UCSD-AML1 (cell line): ENCODE results near the gene RAC3.

Source experiments
- DNase-seq: peaks from one replicate; lab custom pipeline; 2025; ENCODE audit not compliant: unreplicated experiment; lab: John Stamatoyannopoulos, UW

The RAC3 gene

DNA sequence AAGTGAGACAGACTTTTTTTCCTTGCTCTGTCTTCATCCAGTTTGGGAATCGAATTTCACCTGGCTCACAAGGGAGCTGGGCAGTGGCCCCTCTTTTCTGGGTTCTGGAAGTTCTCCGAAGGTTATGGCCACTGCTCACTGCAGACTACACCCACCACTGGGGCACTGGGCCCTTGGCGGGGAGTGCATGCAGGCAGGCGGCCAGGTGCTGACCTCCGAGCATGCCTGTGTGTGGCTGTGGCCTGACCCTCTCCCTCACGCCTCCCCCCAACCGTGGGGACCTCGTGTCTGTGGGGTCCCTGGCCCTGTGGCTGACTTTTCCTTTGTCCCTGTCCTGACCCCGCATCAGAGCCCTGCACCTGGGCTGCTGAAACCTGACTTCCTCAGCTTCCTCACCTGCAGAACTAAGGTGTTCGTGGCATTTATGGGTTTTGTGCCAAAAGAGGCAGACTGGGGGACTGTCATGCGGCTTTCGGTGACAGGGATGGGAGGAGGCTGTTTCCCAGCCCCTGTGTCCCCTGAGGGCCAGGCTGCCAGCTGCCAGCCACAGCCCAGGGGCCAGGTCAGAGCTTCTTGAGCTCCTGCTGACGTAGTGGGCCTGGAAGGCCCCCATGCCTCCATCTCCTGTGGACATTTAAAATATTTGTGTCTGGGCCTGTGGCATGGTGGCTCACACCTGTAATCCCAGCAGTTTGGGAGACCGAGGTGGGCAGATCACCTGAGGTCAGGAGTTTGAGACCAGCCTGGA, 32.6 kb upstream of the RAC3 start:
- no peak for DNase-seq

DNA sequence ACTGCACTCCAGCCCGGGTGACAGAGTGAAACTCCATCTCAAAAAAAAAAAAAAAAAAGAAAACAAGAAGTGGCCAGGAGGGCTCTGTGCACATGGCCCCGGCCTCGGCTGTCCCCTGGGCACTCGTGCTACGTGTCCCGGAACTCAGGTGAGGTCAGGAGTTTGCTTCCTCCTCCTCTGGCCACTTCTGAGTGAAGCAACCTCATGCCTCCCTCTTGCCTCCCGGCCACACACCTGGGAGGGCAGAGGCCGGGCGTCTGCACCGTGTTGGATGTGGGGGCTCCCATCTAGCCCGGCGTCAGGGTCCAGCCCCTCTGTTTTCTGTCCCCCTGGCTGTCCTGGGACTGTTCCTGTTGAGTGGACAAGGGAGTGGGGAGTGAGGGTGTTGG, 31.9 kb upstream of the RAC3 start:
- no peak for DNase-seq

DNA sequence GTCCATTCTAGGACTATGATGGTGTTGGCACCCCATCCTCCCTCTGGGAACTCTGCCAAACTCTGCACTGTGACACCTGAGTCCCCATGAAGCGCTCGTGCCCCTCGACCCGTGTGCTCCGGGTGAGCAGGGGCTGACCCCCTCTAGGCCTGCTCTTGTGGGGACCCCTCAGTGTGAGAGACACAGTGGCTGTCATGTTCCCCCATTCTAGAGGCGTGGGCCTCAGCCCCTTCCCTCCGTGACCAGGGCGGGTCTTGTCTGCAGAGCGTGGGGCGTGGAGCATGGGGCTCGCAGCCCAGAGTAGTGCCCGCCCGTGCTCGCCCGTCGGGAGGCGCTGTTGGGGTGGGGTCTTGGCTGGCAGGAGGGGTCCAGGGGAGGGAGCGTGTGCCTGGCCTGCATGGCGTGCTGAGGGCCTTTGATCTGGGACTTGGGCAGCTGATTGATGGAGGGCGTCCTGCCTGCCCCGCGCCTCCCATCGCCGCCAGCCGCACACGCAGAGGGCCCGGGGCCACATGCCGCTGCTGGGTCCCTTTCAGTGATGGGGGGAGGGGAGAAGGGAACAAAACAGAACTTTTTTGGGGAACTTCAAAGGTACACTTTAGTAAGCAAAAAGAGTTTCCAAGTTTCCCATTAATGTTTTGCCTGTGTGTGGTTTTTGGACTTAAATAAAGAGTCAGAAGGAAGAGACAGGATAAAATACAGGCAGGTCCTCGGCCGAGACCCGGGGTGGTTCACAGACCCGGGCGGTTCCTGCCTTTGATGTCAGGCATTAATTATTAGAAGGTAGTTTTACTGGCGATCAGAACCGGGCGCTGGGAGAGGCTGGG, 31.3 kb upstream of the RAC3 start:
- DNase-seq: no peak

DNA sequence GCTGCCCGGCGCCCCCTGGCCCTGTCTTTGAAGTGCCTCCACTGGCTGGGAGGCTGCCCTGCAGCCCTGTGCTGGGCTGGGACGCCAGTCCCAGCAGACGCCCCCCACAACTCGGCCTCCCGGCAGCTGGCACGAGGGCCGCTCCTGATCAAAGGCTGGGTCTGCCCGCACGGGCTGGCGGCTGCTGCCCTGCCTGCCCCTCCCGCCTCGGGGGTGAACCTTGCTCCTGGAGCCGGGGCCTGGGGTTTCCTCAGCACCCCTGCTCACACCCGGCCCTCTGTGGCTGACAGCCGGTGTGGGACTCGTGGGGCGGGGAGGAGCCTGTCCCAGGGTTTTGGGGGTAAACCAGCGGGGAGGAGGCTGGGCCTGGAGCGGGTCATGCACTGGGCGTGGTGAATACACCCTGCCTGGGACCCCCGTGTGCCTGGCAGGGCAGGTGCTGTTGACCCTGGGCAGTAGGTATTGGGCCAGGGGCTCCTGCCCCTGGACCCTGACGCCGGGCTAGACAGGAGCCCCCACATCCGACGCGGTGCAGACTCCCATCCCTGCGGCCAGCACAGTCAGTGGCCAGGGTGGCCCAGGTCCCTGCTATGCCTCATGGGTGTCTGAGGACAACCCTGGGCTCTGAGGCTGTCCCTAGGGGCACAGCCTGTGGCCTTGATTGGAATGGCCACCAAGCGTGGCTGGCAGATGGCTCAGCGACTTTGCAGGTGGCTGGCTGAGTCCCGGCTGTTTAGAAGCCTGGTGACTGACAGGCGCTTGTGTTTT, 30.5 kb upstream of the RAC3 start:
- DNase-seq: no peak

DNA sequence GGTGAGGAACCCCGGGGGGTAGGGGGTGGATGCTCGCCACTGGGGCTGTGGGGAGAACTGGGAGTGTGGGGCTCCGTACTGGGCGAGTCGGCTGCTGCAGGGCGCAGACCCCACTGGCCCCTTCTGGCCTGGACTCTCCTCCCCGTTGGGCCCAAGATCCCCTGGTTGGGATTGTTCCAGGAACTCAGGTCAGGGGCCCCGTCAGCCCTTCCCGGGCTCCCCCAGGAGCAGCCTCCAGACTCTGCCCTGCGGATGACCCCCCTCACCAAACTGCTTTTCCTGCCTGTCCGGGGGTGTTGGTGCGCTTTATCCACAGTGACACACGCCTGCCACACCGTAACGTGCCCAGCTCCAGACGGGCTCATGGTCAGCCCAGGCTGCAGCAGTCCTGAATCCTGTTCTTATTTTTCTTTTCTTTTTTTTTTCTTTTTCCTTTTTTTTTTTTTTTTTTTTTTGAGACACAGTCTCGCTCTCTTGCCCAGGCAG, 29.9 kb upstream of the RAC3 start:
- DNase-seq: no peak

DNA sequence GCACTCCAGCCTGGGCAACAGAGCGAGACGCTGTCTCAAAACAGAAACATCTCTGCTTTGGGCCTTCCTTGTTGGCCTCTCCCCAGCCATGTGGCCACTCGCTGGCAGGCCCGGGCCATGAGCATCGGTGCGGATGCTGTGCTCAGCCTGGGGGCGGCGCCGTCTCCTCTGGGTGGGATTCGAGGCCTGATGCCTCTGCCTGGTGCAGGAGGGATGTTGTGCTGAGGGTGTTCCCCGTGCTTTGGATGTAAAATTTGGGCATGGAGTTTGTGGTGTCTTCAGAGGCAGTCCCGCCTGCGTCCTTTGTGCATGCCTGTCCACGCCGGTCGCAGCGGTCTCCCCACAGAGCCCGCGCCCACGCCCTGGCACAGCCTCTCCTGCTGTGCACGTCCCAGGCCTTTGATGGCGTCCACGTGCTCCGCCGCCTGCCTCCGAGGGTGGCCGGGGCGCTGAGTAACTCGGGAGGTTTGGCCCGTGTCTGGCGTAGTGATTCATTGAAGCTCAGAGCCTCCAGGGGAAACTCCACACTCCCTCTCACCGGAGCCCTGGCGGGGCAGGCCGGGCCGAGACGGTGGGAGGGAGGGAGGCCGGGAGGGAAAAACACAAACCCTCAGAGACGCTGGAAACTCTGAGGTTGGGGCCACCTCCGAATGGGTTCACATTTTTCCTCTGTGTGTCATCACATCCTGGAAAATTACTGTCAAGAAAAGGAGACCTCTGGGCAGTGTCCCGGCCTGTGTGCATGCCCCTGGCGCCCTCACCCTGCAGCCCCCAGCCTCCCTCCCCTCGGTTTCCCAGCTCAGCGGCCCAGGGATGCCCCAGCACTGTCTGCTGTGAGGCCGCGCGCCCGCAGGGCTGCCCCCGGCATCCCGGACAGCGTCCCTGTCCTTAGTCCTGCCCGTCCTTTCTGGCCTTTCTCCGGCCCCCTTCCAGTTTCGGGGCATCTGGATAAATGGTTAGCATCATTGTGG, 27.8 kb upstream of the RAC3 start:
- DNase-seq: no peak

DNA sequence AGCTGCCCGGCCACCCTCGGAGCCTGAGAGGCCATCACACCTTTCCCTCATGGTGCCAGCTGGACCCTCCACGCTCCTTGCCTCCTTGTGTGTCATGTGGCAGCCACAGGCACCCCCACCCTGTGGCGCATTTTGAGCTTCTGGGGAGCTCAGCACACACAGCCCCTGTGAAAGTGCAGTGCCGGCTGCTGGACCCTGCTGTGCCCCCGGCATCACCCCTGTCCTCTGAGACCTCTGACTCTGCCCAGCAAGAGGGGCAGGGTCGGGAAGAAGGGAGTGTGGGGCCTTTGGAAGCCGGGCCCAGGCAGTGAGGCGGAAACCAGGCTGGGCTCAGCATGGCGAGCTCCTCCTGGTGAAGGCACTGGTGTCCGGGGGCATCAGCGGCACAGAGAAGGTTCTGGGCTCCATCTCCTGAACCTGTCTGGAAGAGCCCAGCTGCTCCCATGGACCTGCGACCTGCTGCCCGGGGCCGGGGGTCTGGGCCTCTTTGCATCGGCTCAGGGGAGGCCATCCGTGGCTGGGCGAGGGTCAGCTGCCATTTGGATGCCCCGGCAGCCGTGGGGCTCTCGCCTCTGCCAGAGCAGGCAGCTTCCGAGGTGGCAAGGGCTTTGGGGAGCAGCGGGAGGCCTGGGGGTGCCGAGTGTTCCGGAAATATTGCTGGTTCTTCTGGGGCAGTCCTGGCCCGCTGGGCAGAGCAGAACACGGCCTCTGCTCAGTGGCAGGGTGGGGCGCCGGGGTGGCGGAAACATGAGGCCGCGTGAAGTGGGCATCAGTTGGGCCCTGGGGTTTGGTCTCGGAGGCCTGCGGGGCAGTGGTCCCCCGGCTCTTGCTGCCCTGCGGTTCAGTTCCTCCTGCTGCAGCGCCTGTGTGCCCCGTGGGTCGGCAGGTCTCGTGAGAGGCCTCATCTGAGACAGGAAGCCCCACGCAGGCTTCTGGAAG, 26.7 kb upstream of the RAC3 start:
- DNase-seq: no peak

DNA sequence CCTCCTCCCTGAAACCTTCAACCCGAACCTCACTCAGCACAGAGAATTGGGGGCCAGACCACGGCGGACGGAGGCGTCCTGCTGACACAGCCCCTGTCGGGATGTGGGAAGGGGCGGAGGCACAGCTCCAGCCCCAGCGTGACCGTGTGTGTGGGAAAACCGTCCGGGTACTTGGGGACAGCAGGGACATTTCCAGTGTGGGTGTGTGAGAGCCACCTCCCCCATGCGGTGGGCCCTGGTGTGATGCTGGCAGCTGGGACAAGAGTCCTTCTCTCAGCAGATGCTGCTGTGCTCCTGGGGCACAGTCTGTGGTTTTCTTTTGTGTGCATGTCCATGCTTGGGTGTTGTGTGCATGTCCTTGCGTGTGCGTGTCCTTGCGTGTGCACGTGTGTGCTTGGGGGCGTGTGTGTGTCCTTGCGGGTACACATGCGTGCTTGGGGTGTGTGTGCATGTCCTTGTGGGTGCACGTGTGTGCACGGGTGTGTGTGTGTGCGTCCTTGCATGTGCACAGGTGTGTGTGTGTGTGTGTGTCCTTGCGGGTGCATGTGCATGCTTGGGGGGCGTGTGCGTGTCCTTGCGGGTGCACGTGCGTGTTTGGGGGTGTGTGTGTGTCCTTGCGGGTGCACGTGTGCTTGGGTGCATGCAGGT, 25.7 kb upstream of the RAC3 start:
- DNase-seq: no peak

DNA sequence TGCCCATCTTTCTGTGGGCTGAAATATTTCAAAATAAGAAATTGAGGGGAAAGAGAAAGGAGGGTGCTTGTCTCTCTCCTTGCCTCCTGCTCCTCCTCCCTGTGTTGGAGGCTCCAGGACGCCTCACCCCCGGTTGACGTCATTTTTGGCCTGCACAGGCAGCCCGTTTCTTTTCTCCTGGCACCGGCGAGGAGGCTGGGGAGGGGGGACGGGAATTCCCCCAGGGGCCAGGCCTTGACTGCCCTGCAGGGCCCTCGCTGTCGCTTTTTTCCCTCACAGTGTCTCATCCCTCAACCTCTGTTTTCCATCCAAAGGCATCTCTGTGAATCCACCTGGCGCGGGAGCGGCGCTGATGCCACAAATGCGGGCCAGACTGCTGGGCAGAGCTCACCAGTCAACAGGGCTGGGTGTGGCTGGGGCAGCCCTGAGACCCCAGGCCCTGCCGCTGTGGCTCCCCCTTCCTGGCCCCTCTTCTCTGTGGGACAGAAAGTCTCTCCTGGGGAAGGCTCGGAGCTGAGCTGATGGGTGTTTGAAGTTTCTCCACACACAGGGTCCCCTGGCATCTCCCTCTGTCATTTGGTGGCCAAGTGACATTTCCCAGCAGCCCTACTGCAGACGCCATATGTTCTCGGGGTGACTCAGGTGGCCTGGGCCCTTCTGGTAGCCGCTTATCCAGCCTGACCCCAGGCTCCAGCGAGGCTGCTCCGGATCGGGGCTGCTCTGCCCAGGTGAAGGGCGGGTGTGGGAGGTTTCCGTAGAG, 24.8 kb upstream of the RAC3 start:
- DNase-seq: no peak

DNA sequence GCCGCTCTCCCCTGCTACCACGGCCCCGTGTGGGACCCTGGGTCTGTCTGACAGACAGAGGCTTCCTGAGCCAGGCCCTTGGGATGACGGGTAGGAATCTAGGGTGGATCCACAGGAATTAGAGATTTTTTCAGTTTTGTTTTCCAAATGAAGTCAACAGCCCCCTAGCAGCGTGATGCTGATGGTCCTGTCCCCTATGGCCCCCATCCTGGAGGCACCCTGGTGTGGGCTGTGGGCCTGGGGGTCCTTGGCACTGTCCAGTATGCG, 24.3 kb upstream of the RAC3 start:
- DNase-seq: no peak

DNA sequence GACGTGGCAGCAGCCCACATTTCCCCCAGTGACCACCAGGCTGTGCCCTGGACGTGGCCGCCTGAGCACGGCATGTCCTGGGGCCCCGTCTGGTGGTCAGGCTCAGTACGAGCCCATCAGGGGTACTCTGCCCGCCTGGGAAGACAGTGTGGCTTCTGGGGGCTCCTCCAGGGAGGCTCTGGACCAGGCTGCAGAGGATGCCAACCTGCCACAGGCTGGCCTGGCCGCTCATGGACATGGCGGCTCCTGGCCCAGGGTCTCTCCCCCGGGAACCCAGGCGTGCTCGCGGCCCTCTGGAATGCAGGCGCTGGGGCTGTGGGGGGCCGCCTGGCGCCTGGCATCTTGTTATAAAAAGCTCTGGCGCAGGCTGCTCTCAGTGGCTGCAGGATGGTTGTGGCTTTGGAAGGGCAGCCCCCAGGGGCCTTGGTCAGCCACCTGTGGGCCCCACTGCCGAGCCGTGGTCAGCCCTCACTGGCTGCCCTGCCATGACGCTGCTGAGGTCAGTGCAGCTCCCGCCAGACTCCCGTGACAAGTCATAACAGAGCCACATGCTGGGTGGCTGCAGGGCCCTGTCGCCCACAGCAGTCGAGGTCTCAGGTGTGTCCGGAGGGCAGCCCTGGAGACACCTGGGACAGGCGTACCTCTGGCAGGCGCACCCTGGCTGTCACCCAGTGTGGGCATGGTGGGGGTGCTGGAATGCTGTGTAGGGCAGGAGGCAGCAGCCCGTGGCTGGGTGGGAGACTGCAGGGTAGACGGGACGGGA, 23.8 kb upstream of the RAC3 start:
- DNase-seq: no peak

DNA sequence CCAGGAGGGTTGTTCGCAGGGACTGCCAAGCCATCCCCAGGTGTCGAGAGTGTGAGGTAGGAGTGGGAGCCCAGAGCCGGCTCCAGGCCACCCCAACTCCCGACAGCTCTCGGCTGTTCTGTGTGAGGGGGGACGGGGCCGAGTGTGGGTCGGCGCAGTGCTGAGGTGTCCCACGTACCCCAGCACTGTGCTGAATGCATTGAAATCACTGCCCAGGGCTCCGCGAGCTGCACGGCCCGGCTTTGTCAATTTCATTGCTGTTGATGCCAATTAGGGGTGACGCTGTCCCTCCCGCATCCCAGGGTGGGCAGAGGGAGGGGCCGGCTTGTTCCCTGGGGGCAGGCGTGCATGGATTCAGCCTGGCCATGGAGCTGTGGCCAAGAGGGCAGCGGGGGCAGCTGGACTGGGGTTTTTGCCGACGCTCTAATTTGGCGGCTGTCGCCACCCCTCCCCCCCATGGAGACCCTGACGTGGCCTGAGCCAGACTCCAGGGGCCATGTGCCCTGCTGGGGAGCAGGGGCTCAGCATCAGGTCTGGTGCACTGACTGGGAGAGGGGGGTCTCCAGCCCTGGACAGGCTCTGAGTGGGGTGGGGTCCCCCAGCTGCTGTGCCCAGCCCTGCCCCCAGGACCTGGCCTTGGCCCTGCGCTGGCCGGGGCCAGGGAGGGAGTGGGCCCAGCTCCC, 23.1 kb upstream of the RAC3 start:
- no peak for DNase-seq

DNA sequence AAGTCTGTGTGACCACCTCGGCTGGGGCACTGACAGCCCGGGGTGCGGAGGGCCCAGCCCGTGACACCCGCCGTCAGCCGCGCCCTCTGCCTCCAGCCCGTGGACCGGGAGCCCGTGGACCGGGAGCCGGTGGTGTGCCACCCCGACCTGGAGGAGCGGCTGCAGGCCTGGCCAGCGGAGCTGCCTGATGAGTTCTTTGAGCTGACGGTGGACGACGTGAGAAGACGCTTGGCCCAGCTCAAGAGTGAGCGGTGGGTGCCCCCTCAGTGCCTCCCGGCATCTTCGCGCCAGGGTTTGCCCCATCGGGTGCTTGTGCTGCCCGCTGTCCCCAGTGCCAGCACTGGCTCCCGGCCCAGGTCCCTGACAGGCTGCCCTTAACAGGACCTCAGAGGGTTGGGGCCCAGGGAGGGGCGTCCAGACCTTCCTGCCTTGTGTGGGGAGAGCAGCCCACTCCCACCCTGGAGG, 22.5 kb upstream of the RAC3 start:
- DNase-seq: no peak

DNA sequence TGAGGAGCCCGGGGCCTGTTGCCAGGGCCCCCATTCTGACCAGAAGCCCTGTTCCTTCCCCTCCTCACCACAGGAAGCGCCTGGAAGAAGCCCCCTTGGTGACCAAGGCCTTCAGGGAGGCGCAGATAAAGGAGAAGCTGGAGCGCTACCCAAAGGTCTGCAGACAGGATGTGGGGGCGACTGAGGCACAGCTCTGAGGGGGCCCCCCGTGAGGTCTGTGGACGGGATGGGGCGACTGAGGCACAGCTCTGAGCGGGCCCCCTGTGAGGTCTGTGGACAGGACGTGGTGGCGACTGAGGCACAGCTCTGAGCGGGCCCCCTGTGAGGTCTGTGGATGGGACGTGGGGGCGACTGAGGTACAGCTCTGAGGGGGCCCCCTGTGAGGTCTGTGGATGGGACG, 22.1 kb upstream of the RAC3 start:
- no peak for DNase-seq

DNA sequence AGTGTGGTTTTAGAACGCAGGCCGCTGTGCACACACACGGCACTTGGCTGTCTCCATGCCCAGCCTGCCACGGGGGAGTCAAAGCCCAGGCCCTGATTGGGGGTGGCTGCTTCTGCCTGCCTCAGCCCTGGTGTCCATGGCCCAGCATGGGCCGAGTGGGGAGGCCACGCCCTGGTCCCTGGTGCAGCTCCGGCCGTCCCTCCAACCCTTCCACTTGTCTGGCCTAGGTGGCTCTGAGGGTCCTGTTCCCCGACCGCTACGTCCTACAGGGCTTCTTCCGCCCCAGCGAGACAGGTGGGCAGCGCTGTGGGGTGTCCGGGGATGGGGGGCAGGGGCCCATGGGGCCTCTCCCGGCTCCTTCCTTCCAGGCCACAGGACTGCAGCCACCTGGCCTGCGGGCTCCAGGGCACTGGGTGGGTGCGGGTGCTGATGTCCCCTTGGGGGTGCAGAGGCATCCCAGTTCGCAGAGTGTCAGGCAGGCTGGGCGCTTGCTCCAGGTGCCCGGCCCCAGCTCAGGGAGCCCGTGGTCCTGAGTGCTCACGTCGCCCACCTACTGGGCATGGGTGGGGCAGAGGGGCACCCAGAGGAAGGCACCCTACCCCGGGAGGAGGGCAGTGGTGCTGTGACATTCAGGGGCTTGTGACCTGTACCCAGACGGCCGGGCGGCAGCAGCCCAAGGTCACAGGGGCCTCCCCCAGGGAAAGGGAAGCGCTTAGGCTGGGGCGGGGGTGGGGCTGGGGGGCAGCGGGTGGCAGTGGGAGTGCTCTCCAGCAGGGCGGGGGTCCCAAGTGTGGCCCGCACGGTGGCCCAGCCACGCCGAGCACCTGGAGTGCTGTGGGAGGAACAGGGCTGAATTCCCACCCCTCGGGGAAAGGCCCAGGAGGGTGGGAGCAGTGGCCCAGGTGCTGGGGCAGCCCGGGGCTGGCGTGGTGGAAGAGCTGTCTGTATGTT, 20.6 kb upstream of the RAC3 start:
- no peak for DNase-seq

DNA sequence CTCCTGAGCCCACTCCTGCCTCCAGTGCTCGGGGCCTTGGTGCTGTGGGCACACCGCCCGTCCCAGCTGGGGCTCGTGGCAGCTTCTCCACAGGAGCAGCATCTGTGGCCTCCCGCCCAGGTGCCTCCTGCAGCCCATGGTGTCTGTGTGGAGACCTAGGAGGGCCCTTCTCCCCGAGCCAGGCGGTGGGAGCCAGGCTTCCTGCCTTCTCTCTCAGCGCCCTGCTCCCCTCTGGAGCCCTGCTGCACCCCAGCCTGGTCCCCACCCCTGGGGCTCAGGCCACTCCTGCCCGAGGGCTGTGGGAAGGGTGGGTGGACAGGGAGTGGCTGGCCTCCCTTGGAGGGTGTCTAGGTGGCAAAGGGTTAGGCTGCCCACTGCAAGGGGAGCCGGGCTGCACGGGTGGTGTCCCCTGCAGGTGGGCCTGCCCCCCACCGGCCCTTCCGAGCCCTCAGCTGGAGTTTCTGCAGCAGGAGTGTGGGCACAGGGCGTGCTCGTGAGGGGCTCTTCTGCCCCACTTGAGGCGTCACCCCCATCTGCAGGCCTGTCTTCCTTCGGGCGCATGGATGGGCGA, 19.8 kb upstream of the RAC3 start:
- DNase-seq: no peak
